ENCODE results near the gene BMP2K. TPM values are rescaled to one million over a fixed set of nuclear protein-coding genes. Genes with fewer than 3 reads are reported as not detected.

The BMP2K gene
- total and polyA plus RNA-seq, 4 donors, result 4.4 to 138 (median 19.3) TPM

GRCh38 chr4:78936989-78937388 is 160.8 kb downstream of the BMP2K start:
- DNase-seq (ENCODE audit: low spot score), result no peak
- TF ChIP-seq ATF3 (IDR thresholded peaks at IDR 0.05) (no peak), YY1 (IDR thresholded peaks at IDR 0.05) (no peak), SP1 (IDR thresholded peaks at IDR 0.05) (no peak), FOXA1 (IDR thresholded peaks at IDR 0.05) (no peak), EGR1 (IDR thresholded peaks at IDR 0.05; ENCODE audit: low read depth in 2 of 2) (no peak), GABPA (IDR thresholded peaks at IDR 0.05 in 1 of 2, conservative IDR thresholded peaks at IDR 0.05 in 1 of 2) (no peak)
- H3K27me3 ChIP-seq (ENCODE audit: control insufficient read depth in 4 of 4, insufficient read depth in 4 of 4, low read length in 3 of 4), result no peaks in the 10 kb centered on the region
- H3K27ac ChIP-seq (ENCODE audit: low read depth in 1 of 2, low read length in 2 of 2), result no peak overlapping the region
- H3K36me3 ChIP-seq (ENCODE audit: control insufficient read depth in 4 of 4, insufficient read depth in 3 of 4, low read depth in 1 of 4, low read length in 3 of 4), result no peaks in the 10 kb centered on the region
- H3K9me3 ChIP-seq (ENCODE audit: control insufficient read depth in 4 of 4, low read length in 3 of 4), result no peaks in the 10 kb centered on the region
- no peak overlapping the region for H3K4me3 ChIP-seq (ENCODE audit: low read depth in 1 of 3, low read length in 3 of 3)
- peaks cover 0 to 17% (median 10%) of the 10 kb centered on the region in 4 donors for H3K4me1 ChIP-seq (ENCODE audit: control insufficient read depth in 4 of 4, insufficient read depth in 4 of 4, low read length in 3 of 4)
- H3K9ac ChIP-seq (ENCODE audit: low read depth in 1 of 2, low read length in 2 of 2), result no peak overlapping the region
- WGBS, result 94% methylated on average over 4 of the region's 4 CpGs

- no peaks in the 10 kb centered on the region for H3K9me3 ChIP-seq (ENCODE audit: control insufficient read depth in 4 of 4, low read length in 3 of 4)
- no peaks in the 10 kb centered on the region for H3K27me3 ChIP-seq (ENCODE audit: control insufficient read depth in 4 of 4, insufficient read depth in 4 of 4, low read length in 3 of 4)
- TF ChIP-seq HNF4G (IDR thresholded peaks at IDR 0.05) (no peak), EGR1 (IDR thresholded peaks at IDR 0.05; ENCODE audit: low read depth in 2 of 2) (no peak), NR2F2 (IDR thresholded peaks at IDR 0.05) (no peak), RXRA (IDR thresholded peaks at IDR 0.05) (no peak), SP1 (IDR thresholded peaks at IDR 0.05) (no peak), ATF3 (IDR thresholded peaks at IDR 0.05) (no peak), TAF1 (conservative IDR thresholded peaks at IDR 0.05) (no peak), ZBTB33 (IDR thresholded peaks at IDR 0.05) (no peak), YY1 (IDR thresholded peaks at IDR 0.05) (no peak), HNF4A (conservative IDR thresholded peaks at IDR 0.05) (no peak), GABPA (IDR thresholded peaks at IDR 0.05 in 1 of 2, conservative IDR thresholded peaks at IDR 0.05 in 1 of 2) (no peak), JUND (IDR thresholded peaks at IDR 0.05) (no peak), FOXA1 (IDR thresholded peaks at IDR 0.05) (no peak), FOXA2 (IDR thresholded peaks at IDR 0.05) (no peak)
- TF ChIP-seq, protein P1, sequence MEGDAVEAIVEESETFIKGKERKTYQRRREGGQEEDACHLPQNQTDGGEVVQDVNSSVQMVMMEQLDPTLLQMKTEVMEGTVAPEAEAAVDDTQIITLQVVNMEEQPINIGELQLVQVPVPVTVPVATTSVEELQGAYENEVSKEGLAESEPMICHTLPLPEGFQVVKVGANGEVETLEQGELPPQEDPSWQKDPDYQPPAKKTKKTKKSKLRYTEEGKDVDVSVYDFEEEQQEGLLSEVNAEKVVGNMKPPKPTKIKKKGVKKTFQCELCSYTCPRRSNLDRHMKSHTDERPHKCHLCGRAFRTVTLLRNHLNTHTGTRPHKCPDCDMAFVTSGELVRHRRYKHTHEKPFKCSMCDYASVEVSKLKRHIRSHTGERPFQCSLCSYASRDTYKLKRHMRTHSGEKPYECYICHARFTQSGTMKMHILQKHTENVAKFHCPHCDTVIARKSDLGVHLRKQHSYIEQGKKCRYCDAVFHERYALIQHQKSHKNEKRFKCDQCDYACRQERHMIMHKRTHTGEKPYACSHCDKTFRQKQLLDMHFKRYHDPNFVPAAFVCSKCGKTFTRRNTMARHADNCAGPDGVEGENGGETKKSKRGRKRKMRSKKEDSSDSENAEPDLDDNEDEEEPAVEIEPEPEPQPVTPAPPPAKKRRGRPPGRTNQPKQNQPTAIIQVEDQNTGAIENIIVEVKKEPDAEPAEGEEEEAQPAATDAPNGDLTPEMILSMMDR (IDR thresholded peaks at IDR 0.05; ENCODE audit: low read depth, low read length, missing input control), result no peak
- TF ChIP-seq, protein P2, sequence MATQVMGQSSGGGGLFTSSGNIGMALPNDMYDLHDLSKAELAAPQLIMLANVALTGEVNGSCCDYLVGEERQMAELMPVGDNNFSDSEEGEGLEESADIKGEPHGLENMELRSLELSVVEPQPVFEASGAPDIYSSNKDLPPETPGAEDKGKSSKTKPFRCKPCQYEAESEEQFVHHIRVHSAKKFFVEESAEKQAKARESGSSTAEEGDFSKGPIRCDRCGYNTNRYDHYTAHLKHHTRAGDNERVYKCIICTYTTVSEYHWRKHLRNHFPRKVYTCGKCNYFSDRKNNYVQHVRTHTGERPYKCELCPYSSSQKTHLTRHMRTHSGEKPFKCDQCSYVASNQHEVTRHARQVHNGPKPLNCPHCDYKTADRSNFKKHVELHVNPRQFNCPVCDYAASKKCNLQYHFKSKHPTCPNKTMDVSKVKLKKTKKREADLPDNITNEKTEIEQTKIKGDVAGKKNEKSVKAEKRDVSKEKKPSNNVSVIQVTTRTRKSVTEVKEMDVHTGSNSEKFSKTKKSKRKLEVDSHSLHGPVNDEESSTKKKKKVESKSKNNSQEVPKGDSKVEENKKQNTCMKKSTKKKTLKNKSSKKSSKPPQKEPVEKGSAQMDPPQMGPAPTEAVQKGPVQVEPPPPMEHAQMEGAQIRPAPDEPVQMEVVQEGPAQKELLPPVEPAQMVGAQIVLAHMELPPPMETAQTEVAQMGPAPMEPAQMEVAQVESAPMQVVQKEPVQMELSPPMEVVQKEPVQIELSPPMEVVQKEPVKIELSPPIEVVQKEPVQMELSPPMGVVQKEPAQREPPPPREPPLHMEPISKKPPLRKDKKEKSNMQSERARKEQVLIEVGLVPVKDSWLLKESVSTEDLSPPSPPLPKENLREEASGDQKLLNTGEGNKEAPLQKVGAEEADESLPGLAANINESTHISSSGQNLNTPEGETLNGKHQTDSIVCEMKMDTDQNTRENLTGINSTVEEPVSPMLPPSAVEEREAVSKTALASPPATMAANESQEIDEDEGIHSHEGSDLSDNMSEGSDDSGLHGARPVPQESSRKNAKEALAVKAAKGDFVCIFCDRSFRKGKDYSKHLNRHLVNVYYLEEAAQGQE (IDR thresholded peaks at IDR 0.05), result no peak
- TF ChIP-seq, protein P3, sequence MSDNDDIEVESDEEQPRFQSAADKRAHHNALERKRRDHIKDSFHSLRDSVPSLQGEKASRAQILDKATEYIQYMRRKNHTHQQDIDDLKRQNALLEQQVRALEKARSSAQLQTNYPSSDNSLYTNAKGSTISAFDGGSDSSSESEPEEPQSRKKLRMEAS (IDR thresholded peaks at IDR 0.05), result no peak
- peaks cover 0 to 17% (median 10%) of the 10 kb centered on the region in 4 donors for H3K4me1 ChIP-seq (ENCODE audit: control insufficient read depth in 4 of 4, insufficient read depth in 4 of 4, low read length in 3 of 4)
- H3K9ac ChIP-seq (ENCODE audit: low read depth in 1 of 2, low read length in 2 of 2), result no peak overlapping the region
- no peak overlapping the region for H3K4me3 ChIP-seq (ENCODE audit: low read depth in 1 of 3, low read length in 3 of 3)
- no peak overlapping the region for H3K27ac ChIP-seq (ENCODE audit: low read depth in 1 of 2, low read length in 2 of 2)
- no peak for DNase-seq (ENCODE audit: low spot score)
- H3K36me3 ChIP-seq (ENCODE audit: control insufficient read depth in 4 of 4, insufficient read depth in 3 of 4, low read depth in 1 of 4, low read length in 3 of 4), result no peaks in the 10 kb centered on the region
- 93% methylated on average over 4 of the region's 4 CpGs for WGBS
Measured at GRCh38 chr4:78937837-78938236, 161.7 kb downstream of the BMP2K start.
